ENCODE data around the gene ZBTB1. TPM values are rescaled to one million over a fixed set of nuclear protein-coding genes. Genes with fewer than 3 reads are reported as not detected.

Gene ZBTB1
- total and polyA plus RNA-seq, 10 of the 15 experiments (the other 5 are each of a cell fraction or from before 2014, with no cell fraction given): 12.3 to 127 (median 40.0) TPM

- no TSS peak for BruUV-seq (replicated peaks)
- no peaks in the 10 kb centered on the region for H3K27me3 ChIP-seq (replicated peaks in 1 of 2; ENCODE audit: control insufficient read depth in 2 of 2, insufficient read depth in 2 of 2, low read length in 1 of 2)
- peak overlapping the region; percentile 79 for H3K4me3 ChIP-seq
- peak overlapping the region; percentile 54 for H2AFZ ChIP-seq (ENCODE audit: control insufficient read depth, low read depth, low read length)
- intact Hi-C loops (cut with micrococcal nuclease; ENCODE audit: unreplicated experiment): no loop called here
- in situ Hi-C loops (cut with MboI): no loop called here
- peak overlapping the region; percentile 94 for H3K4me2 ChIP-seq (ENCODE audit: control insufficient read depth, insufficient read depth)
- H3K36me3 ChIP-seq (ENCODE audit: control insufficient read depth in 2 of 2, insufficient read depth in 2 of 2, low read length in 1 of 2): peaks cover 0 to 4% of the 10 kb centered on the region in 2 experiments; a peak in 1 of 4 replicates
- no peaks in the 10 kb centered on the region for H4K20me1 ChIP-seq (ENCODE audit: control insufficient read depth, insufficient read depth)
- POLR2A ChIA-PET: interaction anchor here (0.6 to 2.4 kb wide), 11 partner anchors 10 to 922 kb away, joined by 3 to 16 read pairs (median 3); partner anchors contain the start of gene MTHFD1
- ATAC-seq (peak; percentile 2; the same call in 2 of the 3 replicates), FAIRE-seq (no peak), DNase-seq (ENCODE audit: low read depth, low spot score) (no peak)
- no peak overlapping the region for H3K27ac ChIP-seq (ENCODE audit: control insufficient read depth, insufficient read depth)
- H3K9ac ChIP-seq (ENCODE audit: control insufficient read depth, insufficient read depth, low read length): peak overlapping the region; percentile 32; the same call in 1 of the 2 replicates
- SMC1A ChIA-PET (ENCODE audit: uncharacterized antibody, unreplicated experiment): interaction anchor here (0.9 to 6.2 kb wide), 21 partner anchors 8 to 162 kb away, joined by 3 to 95 read pairs (median 4); partner anchors contain the start of genes MTHFD1 and ZBTB25
- CTCF ChIA-PET: interaction anchor here (0.7 to 6.4 kb wide), 14 partner anchors 13 to 124 kb away, joined by 3 to 60 read pairs (median 4); partner anchors contain the start of gene MTHFD1
- RAD21 ChIA-PET (ENCODE audit: unreplicated experiment): interaction anchor here (1.0 to 2.3 kb wide), 8 partner anchors 10 to 122 kb away, joined by 3 to 12 read pairs (median 5); partner anchors contain the start of gene MTHFD1
- 40% methylated on average over 15 of the region's 15 CpGs for WGBS (ENCODE audit: insufficient coverage, insufficient replicate concordance, low lambda C conversion rate, missing lambda C conversion rate)
- no peak for TF ChIP-seq ZNF274 (IDR thresholded peaks at IDR 0.05; ENCODE audit: insufficient read depth, insufficient read length)
- H3K79me2 ChIP-seq (ENCODE audit: control insufficient read depth, insufficient read depth, low read length): no peaks in the 10 kb centered on the region
- no peaks in the 10 kb centered on the region for H3K9me3 ChIP-seq (replicated peaks; ENCODE audit: control insufficient read depth, insufficient read depth, low read length)
- peaks cover 33% of the 10 kb centered on the region for H3K4me1 ChIP-seq (ENCODE audit: control insufficient read depth, insufficient read depth, low read length)
Measured at GRCh38 chr14:64465831-64466554, 38.6 kb upstream of the ZBTB1 start.

GRCh38 chr14:64467101-64467500, 37.5 kb upstream of the ZBTB1 start:
- peaks cover 31% of the 10 kb centered on the region for H3K4me1 ChIP-seq (ENCODE audit: control insufficient read depth, insufficient read depth, low read length)
- RAD21 ChIA-PET (ENCODE audit: unreplicated experiment): interaction anchor here (0.9 to 2.3 kb wide), 10 partner anchors 9 to 123 kb away, joined by 3 to 12 read pairs (median 4); partner anchors contain the start of gene MTHFD1
- no TSS peak for BruUV-seq (replicated peaks)
- FAIRE-seq: no peak
- DNase-seq (ENCODE audit: low read depth, low spot score): no peak
- H3K4me3 ChIP-seq: no peak overlapping the region
- in situ Hi-C loops (cut with MboI): no loop called here
- H3K4me2 ChIP-seq (ENCODE audit: control insufficient read depth, insufficient read depth): no peak overlapping the region
- SMC1A ChIA-PET (ENCODE audit: uncharacterized antibody, unreplicated experiment): interaction anchor here (0.7 to 6.2 kb wide), 16 partner anchors 9 to 124 kb away, joined by 3 to 95 read pairs (median 5); partner anchors contain the start of genes MTHFD1 and ZBTB25
- ATAC-seq: no peak
- no peaks in the 10 kb centered on the region for H3K9me3 ChIP-seq (replicated peaks; ENCODE audit: control insufficient read depth, insufficient read depth, low read length)
- CTCF ChIA-PET: interaction anchor here (0.6 to 6.4 kb wide), 13 partner anchors 12 to 125 kb away, joined by 3 to 60 read pairs (median 4); no protein-coding TSS in a partner anchor
- no peak overlapping the region for H3K9ac ChIP-seq (ENCODE audit: control insufficient read depth, insufficient read depth, low read length)
- WGBS (ENCODE audit: insufficient coverage, insufficient replicate concordance, low lambda C conversion rate, missing lambda C conversion rate): 82% methylated on average over 3 of the region's 3 CpGs
- H3K27ac ChIP-seq (ENCODE audit: control insufficient read depth, insufficient read depth): no peak overlapping the region
- H3K27me3 ChIP-seq (replicated peaks in 1 of 2; ENCODE audit: control insufficient read depth in 2 of 2, insufficient read depth in 2 of 2, low read length in 1 of 2): no peaks in the 10 kb centered on the region
- POLR2A ChIA-PET: interaction anchor here (0.9 to 2.4 kb wide), 5 partner anchors 19 to 79 kb away, joined by 3 to 16 read pairs (median 4); partner anchors contain the start of gene MTHFD1
- H4K20me1 ChIP-seq (ENCODE audit: control insufficient read depth, insufficient read depth): no peaks in the 10 kb centered on the region
- H2AFZ ChIP-seq (ENCODE audit: control insufficient read depth, low read depth, low read length): no peak overlapping the region
- intact Hi-C loops (cut with micrococcal nuclease; ENCODE audit: unreplicated experiment): no loop called here
- H3K36me3 ChIP-seq (ENCODE audit: control insufficient read depth in 2 of 2, insufficient read depth in 2 of 2, low read length in 1 of 2): no peaks in the 10 kb centered on the region; a peak in 1 of 4 replicates
- H3K79me2 ChIP-seq (ENCODE audit: control insufficient read depth, insufficient read depth, low read length): no peaks in the 10 kb centered on the region
- TF ChIP-seq KDM1A (IDR thresholded peaks at IDR 0.05; ENCODE audit: borderline replicate concordance) (no peak), SP1 (IDR thresholded peaks at IDR 0.05; ENCODE audit: low read depth, low read length) (no peak), SMC3 (IDR thresholded peaks at IDR 0.05; ENCODE audit: borderline replicate concordance, low read length) (no peak), GATAD2B (conservative IDR thresholded peaks at IDR 0.05; ENCODE audit: low read depth) (no peak), E2F8 (IDR thresholded peaks at IDR 0.05; ENCODE audit: low read depth, partially characterized antibody) (no peak), SIN3A (IDR thresholded peaks at IDR 0.05; ENCODE audit: low read depth, low read length) (no peak), SIX5 (IDR thresholded peaks at IDR 0.05; ENCODE audit: low read depth, low read length, severe bottlenecking) (no peak), IKZF2 (IDR thresholded peaks at IDR 0.05) (no peak), CHD2 (IDR thresholded peaks at IDR 0.05; ENCODE audit: borderline replicate concordance, low read depth, low read length) (no peak), BHLHE40 (IDR thresholded peaks at IDR 0.05; ENCODE audit: borderline replicate concordance in 1 of 2, low read depth in 2 of 2, low read length in 1 of 2) (no peak)

Data from GM12878 (cell line).